Measurements from ENCODE around the gene USH2A. TPM values are rescaled to one million over a fixed set of nuclear protein-coding genes. Genes with fewer than 3 reads are reported as not detected.

The USH2A gene
- total and polyA plus RNA-seq, 7 donors = under 0.01 to 0.32 (median 0.30) TPM; not detected in 4

DNA sequence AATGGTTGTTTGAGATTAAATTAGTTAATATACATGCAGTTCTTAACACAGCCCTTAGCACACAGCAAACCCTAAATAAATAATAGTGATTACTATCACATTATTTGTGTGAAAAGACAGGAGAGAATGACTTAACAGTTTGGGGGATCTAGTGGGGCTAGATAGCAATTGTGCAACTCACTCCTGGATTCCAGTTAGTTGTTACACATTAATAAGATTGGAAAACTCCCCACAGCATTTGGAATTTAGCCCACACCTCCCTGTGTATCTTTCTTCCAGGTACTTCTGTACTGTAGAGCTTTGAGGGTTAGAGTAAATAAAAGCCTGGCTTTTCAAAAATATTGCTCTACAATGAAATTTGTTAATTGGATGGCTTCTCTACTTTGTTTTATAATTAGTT is 763.0 kb downstream of the USH2A start:
- intact Hi-C loops (cut with DNase I) = no loop called here
- no peak for DNase-seq

DNA sequence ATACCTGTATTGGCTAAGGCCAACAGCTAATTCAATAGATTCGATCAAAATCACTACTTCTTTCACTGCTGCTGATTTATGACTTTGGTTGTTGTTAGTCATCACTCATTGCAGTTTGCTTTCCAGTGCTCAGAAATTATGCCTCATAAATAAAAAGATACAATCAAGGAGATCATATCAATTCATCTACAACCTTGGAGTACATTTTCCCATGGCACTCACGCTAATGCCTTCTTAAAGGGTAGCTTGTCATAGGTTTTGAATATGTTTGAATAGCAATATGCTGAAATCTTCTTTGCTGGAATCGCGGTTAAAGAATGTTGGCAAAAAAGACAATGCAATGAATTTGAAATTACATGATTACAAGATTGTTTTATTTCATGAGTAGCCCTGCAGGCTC is 766.2 kb downstream of the USH2A start:
- ATAC-seq = no peak
- H3K4me3 ChIP-seq = no peak overlapping the region
- 87 to 92% (median 88%) methylated on average over 4 of the region's 4 CpGs for WGBS, 3 donors
- H3K4me1 ChIP-seq = no peaks in the 10 kb centered on the region
- TF ChIP-seq CTCF (IDR thresholded peaks at IDR 0.05) = no peak
- intact Hi-C loops (cut with DNase I) = no loop called here
- DNase-seq = no peak
- no peak overlapping the region for H3K27ac ChIP-seq
- no peaks in the 10 kb centered on the region for H3K36me3 ChIP-seq (ENCODE audit: insufficient read depth in 1 of 2, low read depth in 1 of 2)
- no peaks in the 10 kb centered on the region for H3K9me3 ChIP-seq
- no peaks in the 10 kb centered on the region for H3K27me3 ChIP-seq (ENCODE audit: insufficient read depth in 3 of 3, low read length in 2 of 3)

More for the DNA sequence above, 763.0 kb downstream of the USH2A start:
- no peak for ATAC-seq
- H3K27me3 ChIP-seq (ENCODE audit: insufficient read depth in 3 of 3, low read length in 2 of 3) = no peaks in the 10 kb centered on the region
- H3K4me3 ChIP-seq = no peak overlapping the region
- H3K36me3 ChIP-seq (ENCODE audit: insufficient read depth in 1 of 2, low read depth in 1 of 2) = no peaks in the 10 kb centered on the region
- H3K9me3 ChIP-seq = no peaks in the 10 kb centered on the region
- TF ChIP-seq CTCF (IDR thresholded peaks at IDR 0.05) = no peak
- H3K4me1 ChIP-seq = no peaks in the 10 kb centered on the region
- H3K27ac ChIP-seq = no peak overlapping the region

DNA sequence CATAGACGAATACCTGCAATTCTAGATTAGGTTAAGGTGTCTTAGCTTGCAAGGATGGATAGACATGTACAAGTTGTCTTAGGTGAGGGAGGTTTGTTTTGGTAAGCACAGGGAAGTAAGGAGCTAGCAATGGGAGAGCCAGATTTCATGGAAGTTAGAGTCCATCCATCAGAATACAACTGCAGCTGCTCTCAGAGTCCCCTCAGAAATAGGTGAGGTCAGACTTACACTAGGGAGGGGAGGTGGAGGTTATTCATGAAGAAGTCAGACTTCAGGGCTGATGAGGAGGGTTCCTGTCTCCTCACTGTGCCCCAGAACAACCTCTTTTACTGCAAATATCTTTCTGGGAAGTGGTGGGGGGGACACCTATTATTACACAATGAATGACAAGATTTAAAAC is 770.9 kb downstream of the USH2A start:
- ATAC-seq = no peak
- H3K27ac ChIP-seq = no peak overlapping the region
- H3K4me3 ChIP-seq = no peak overlapping the region
- no peaks in the 10 kb centered on the region for H3K36me3 ChIP-seq (ENCODE audit: insufficient read depth in 1 of 2, low read depth in 1 of 2)
- no peaks in the 10 kb centered on the region for H3K4me1 ChIP-seq
- no peak for DNase-seq
- intact Hi-C loops (cut with DNase I) = no loop called here
- TF ChIP-seq CTCF (IDR thresholded peaks at IDR 0.05) = no peak
- no peaks in the 10 kb centered on the region for H3K27me3 ChIP-seq (ENCODE audit: insufficient read depth in 3 of 3, low read length in 2 of 3)
- H3K9me3 ChIP-seq = no peaks in the 10 kb centered on the region
- WGBS, 3 donors = 56 to 64% (median 60%) methylated on average over 1 of the region's 1 CpG

DNA sequence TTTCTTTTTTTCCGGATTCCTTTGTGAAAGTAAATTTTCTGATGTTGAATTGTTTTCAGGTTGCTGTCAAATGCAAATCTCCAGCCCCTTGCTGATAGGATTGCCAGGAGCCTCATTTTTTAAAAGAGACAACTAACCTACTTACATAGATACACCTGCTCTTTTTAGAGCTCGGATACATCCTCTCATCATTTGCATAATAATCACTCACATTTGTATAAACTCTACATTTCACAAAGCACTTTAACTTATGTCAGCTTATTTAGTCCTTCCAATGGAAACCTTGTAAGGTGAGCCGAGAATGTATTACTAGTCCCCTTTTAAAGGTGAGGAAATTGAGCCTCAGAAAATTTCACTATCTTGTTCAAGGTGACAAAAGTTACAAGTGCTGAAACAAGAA is 771.4 kb downstream of the USH2A start:
- H3K36me3 ChIP-seq (ENCODE audit: insufficient read depth in 1 of 2, low read depth in 1 of 2) = no peaks in the 10 kb centered on the region
- ATAC-seq = no peak
- H3K27ac ChIP-seq = no peak overlapping the region
- no peaks in the 10 kb centered on the region for H3K27me3 ChIP-seq (ENCODE audit: insufficient read depth in 3 of 3, low read length in 2 of 3)
- WGBS, 3 donors = 30 to 38% (median 32%) methylated on average over 3 of the region's 3 CpGs
- no peaks in the 10 kb centered on the region for H3K9me3 ChIP-seq
- no peak for DNase-seq
- H3K4me3 ChIP-seq = no peak overlapping the region
- intact Hi-C loops (cut with DNase I) = no loop called here
- TF ChIP-seq CTCF (IDR thresholded peaks at IDR 0.05) = no peak
- H3K4me1 ChIP-seq = no peaks in the 10 kb centered on the region

- no peak overlapping the region for H3K4me3 ChIP-seq
- H3K9me3 ChIP-seq = no peaks in the 10 kb centered on the region
- ATAC-seq (no peak), DNase-seq (no peak)
- no peak overlapping the region for H3K27ac ChIP-seq
- no peaks in the 10 kb centered on the region for H3K36me3 ChIP-seq (ENCODE audit: insufficient read depth in 1 of 2, low read depth in 1 of 2)
- no peak for TF ChIP-seq CTCF (IDR thresholded peaks at IDR 0.05)
- H3K4me1 ChIP-seq = no peaks in the 10 kb centered on the region
- no peaks in the 10 kb centered on the region for H3K27me3 ChIP-seq (ENCODE audit: insufficient read depth in 3 of 3, low read length in 2 of 3)
- WGBS, 3 donors = 52 to 56% (median 55%) methylated on average over 9 of the region's 9 CpGs
- intact Hi-C loops (cut with DNase I) = no loop called here
These were observed 772.6 kb downstream of the USH2A start for GRCh38 chr1:215650446-215651149.
